ENCODE results near the gene POLR2E. TPM values are rescaled to one million over a fixed set of nuclear protein-coding genes. Genes with fewer than 3 reads are reported as not detected.
A peak's percentile ranks its signal among the peaks of the same experiment; 100 is the strongest.

Gene POLR2E
- total and polyA plus RNA-seq, 10 donors: 70.8 to 152 (median 120) TPM

- TF ChIP-seq CTCF (IDR thresholded peaks at IDR 0.05 in 8 of 11, conservative IDR thresholded peaks at IDR 0.05 in 3 of 11): no peak
- TF ChIP-seq POLR2A (IDR thresholded peaks at IDR 0.05): no peak
- peak in 1 of 3 donors; percentile 39 for TF ChIP-seq POLR2AphosphoS5 (IDR thresholded peaks at IDR 0.05)
- Histone ChIP-seq H3K27ac (no peak overlapping the region), H3K36me3 (peaks cover 2 to 36% (median 14%) of the 10 kb centered on the region in 6 donors), H3K27me3 (replicated peaks in 1 of 7) (peaks cover 0 to 5% (median 0%) of the 10 kb centered on the region in 7 donors), H3K4me1 (peaks cover 22 to 50% (median 38%) of the 10 kb centered on the region in 6 donors), H3K4me3 (no peak overlapping the region), H3K9me3 (peaks cover 13 to 33% (median 28%) of the 10 kb centered on the region in 8 donors)
- DNase-seq: peak; percentile 78
- intact Hi-C loops (cut with DNase I; ENCODE audit: low total_unique reads): no loop called here
- 93 to 98% (median 96%) methylated on average over 19 to 20 of the region's 20 CpGs for WGBS, 5 donors
Measured at GRCh38 chr19:1061987-1062386, 33.2 kb downstream of the POLR2E start.

GRCh38 chr19:1060689-1061088, 34.5 kb downstream of the POLR2E start:
- intact Hi-C loops (cut with DNase I; ENCODE audit: low total_unique reads): no loop called here
- H3K27ac ChIP-seq: no peak overlapping the region

DNA sequence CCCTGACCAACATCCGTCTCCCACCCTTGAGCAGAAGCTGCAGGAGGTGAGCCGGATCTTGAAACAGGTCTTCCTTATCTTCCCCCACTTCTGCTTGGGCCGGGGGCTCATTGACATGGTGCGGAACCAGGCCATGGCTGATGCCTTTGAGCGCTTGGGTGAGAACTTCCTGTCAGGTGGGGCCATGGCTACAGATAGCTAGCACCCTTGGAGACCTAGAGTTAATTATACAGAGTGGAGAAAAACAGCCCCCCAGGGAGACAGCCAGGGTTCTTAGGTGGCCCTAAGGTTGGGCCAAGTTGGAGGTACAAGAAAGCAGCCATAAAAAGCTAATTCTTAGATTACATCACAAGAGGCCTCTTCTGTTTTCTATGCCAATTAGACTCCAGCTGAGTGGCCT, 37.1 kb downstream of the POLR2E start:
- Histone ChIP-seq H3K4me1 (peaks cover 0 to 13% (median 4%) of the 10 kb centered on the region in 6 donors), H3K27me3 (replicated peaks in 1 of 7) (no peaks in the 10 kb centered on the region), H3K4me3 (no peak overlapping the region), H3K27ac (peak overlapping the region in 5 of 8 donors; percentile 24 to 59 (median 44)), H3K36me3 (peaks cover 2 to 73% (median 45%) of the 10 kb centered on the region in 6 donors), H3K9me3 (peaks cover 17 to 57% (median 42%) of the 10 kb centered on the region in 8 donors)
- 66 to 90% (median 79%) methylated on average over 3 to 5 of the region's 5 CpGs for WGBS, 5 donors
- DNase-seq: no peak
- TF ChIP-seq POLR2A (IDR thresholded peaks at IDR 0.05): no peak
- no peak for TF ChIP-seq CTCF (IDR thresholded peaks at IDR 0.05 in 8 of 11, conservative IDR thresholded peaks at IDR 0.05 in 3 of 11)
- no peak for TF ChIP-seq POLR2AphosphoS5 (IDR thresholded peaks at IDR 0.05)
- intact Hi-C loops (cut with DNase I; ENCODE audit: low total_unique reads): no loop called here

More at GRCh38 chr19:1060689-1061088, 34.5 kb downstream of the POLR2E start:
- Histone ChIP-seq H3K4me1 (peaks cover 11 to 37% (median 25%) of the 10 kb centered on the region in 6 donors), H3K27me3 (replicated peaks in 1 of 7) (no peaks in the 10 kb centered on the region), H3K4me3 (no peak overlapping the region), H3K36me3 (peaks cover 2 to 49% (median 27%) of the 10 kb centered on the region in 6 donors), H3K9me3 (peaks cover 17 to 46% (median 41%) of the 10 kb centered on the region in 8 donors)
- TF ChIP-seq POLR2A (IDR thresholded peaks at IDR 0.05): no peak
- no peak for TF ChIP-seq POLR2AphosphoS5 (IDR thresholded peaks at IDR 0.05)
- TF ChIP-seq CTCF (IDR thresholded peaks at IDR 0.05 in 8 of 11, conservative IDR thresholded peaks at IDR 0.05 in 3 of 11): no peak
- 82 to 92% (median 86%) methylated on average over 2 to 5 of the region's 5 CpGs for WGBS, 5 donors
- DNase-seq: peak; percentile 67

DNA sequence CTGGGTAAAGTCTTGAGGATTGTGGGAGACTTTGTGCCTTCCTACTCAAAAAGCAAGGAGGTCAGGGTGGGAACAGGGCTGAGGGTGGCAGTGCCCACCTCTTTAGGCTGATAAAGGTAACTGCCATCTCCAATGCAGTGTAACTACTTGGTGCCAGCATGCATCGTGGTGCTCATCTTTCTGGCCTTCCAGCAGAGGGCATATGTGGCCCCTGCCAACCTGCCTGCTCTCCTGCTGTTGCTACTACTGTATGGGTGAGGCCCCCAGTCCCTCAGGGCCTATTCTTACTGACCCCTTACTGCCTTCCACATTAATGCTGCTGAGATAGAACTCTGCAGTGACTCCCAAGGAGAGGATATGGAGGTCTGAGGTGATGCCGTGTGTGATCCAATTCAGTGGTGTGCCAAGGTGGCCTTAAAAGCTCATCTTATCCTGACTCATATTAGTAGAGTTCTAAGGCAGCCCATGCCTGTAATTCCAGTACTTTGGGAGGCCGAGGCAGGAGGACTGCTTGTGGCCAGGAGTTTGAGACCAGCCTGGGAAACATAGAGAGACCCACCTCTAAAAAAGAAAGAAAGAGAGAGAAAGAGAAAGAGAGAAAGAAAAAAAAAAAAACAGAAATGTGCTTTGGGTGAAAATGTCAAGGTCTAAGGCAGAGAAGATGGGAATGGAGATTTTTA, 37.9 kb downstream of the POLR2E start:
- no peaks in the 10 kb centered on the region for H3K27me3 ChIP-seq (replicated peaks in 1 of 7)
- WGBS, 5 donors: 33 to 51% (median 49%) methylated on average over 3 of the region's 3 CpGs
- peak overlapping the region in 5 of 8 donors; percentile 24 to 59 (median 44) for H3K27ac ChIP-seq
- H3K36me3 ChIP-seq: peaks cover 2 to 77% (median 45%) of the 10 kb centered on the region in 6 donors
- H3K4me1 ChIP-seq: peaks cover 0 to 13% (median 4%) of the 10 kb centered on the region in 6 donors
- peak; percentile 78 for DNase-seq
- TF ChIP-seq POLR2A (IDR thresholded peaks at IDR 0.05): no peak
- TF ChIP-seq POLR2AphosphoS5 (IDR thresholded peaks at IDR 0.05): peak in 1 of 3 donors; percentile 62
- peak in 7 of 11 experiments; percentile 33 to 54 (median 44) for TF ChIP-seq CTCF (IDR thresholded peaks at IDR 0.05 in 8 of 11, conservative IDR thresholded peaks at IDR 0.05 in 3 of 11)
- H3K4me3 ChIP-seq: no peak overlapping the region
- peaks cover 17 to 57% (median 42%) of the 10 kb centered on the region in 8 donors for H3K9me3 ChIP-seq
- intact Hi-C loops (cut with DNase I; ENCODE audit: low total_unique reads): no loop called here
